HL-60 (cell line): Measurements from ENCODE around the gene STAT4.

Experiments
- DNase-seq, 2 experiments: peaks; one replicate each; pipeline ENCODE4 v3.0.0-alpha.2; 2010 to 2020; ENCODE audit warnings: low read depth in 1 of 2, low spot score in 1 of 2
- H3K27ac ChIP-seq: fragments of 250-450 bp; sonication (Bioruptor Pico); replicated peaks from 2 replicates; pipeline ENCODE4 v1.5.1; 2020; ENCODE audit warnings: mild to moderate bottlenecking, moderate library complexity
- H3K27me3 ChIP-seq: fragments of 250-450 bp; sonication (Bioruptor Pico); 2 replicates; pipeline ENCODE4 v1.5.1; 2021; ENCODE audit warnings: mild to moderate bottlenecking, moderate library complexity; ENCODE audit not compliant: insufficient read depth, poor library complexity, severe bottlenecking
- H3K4me3 ChIP-seq: replicated peaks from 2 replicates; pipeline ENCODE4 v1.5.1; 2011; ENCODE audit warnings: mild to moderate bottlenecking, control low read depth, low read length; ENCODE audit not compliant: insufficient read depth
- CTCF ChIP-seq: IDR thresholded peaks from one replicate; pipeline ENCODE4 v1.5.1; 2011; ENCODE audit warnings: low read length, control low read depth, inconsistent platforms; ENCODE audit not compliant: insufficient read depth
- GABPA ChIP-seq: IDR thresholded peaks from 2 replicates; pipeline ENCODE4 v1.6.1; 2012; ENCODE audit warnings: low read depth
- POLR2AphosphoS5 ChIP-seq: IDR thresholded peaks from 2 replicates; pipeline ENCODE4 v1.6.1; 2012; ENCODE audit warnings: low read depth
- SPI1 ChIP-seq: IDR thresholded peaks from 2 replicates; pipeline ENCODE4 v1.6.1; 2012; ENCODE audit warnings: low read depth, mild to moderate bottlenecking, borderline replicate concordance
- TF ChIP-seq, protein P1 (sequence below): IDR thresholded peaks from 2 replicates; pipeline ENCODE4 v1.6.1; 2012; ENCODE audit warnings: low read depth; ENCODE audit not compliant: insufficient replicate concordance

Gene STAT4

GRCh38 chr2:191037351-191037750 lies 113.4 kb downstream of the STAT4 start:
- no peak for DNase-seq
- Histone ChIP-seq H3K4me3 (no peak overlapping the region), H3K27ac (no peak overlapping the region), H3K27me3 (no peaks in the 10 kb centered on the region)
- TF ChIP-seq, protein P1, sequence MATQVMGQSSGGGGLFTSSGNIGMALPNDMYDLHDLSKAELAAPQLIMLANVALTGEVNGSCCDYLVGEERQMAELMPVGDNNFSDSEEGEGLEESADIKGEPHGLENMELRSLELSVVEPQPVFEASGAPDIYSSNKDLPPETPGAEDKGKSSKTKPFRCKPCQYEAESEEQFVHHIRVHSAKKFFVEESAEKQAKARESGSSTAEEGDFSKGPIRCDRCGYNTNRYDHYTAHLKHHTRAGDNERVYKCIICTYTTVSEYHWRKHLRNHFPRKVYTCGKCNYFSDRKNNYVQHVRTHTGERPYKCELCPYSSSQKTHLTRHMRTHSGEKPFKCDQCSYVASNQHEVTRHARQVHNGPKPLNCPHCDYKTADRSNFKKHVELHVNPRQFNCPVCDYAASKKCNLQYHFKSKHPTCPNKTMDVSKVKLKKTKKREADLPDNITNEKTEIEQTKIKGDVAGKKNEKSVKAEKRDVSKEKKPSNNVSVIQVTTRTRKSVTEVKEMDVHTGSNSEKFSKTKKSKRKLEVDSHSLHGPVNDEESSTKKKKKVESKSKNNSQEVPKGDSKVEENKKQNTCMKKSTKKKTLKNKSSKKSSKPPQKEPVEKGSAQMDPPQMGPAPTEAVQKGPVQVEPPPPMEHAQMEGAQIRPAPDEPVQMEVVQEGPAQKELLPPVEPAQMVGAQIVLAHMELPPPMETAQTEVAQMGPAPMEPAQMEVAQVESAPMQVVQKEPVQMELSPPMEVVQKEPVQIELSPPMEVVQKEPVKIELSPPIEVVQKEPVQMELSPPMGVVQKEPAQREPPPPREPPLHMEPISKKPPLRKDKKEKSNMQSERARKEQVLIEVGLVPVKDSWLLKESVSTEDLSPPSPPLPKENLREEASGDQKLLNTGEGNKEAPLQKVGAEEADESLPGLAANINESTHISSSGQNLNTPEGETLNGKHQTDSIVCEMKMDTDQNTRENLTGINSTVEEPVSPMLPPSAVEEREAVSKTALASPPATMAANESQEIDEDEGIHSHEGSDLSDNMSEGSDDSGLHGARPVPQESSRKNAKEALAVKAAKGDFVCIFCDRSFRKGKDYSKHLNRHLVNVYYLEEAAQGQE: no peak
- TF ChIP-seq POLR2AphosphoS5 (no peak), CTCF (no peak), GABPA (no peak), SPI1 (no peak)

GRCh38 chr2:191036363-191036762 lies 114.4 kb downstream of the STAT4 start:
- H3K4me3 ChIP-seq: no peak overlapping the region
- no peak for DNase-seq
- TF ChIP-seq, protein P1: no peak
- TF ChIP-seq SPI1: no peak
- TF ChIP-seq CTCF: no peak
- no peak for TF ChIP-seq POLR2AphosphoS5
- TF ChIP-seq GABPA: no peak
- no peak overlapping the region for H3K27ac ChIP-seq
- H3K27me3 ChIP-seq: no peaks in the 10 kb centered on the region

DNA sequence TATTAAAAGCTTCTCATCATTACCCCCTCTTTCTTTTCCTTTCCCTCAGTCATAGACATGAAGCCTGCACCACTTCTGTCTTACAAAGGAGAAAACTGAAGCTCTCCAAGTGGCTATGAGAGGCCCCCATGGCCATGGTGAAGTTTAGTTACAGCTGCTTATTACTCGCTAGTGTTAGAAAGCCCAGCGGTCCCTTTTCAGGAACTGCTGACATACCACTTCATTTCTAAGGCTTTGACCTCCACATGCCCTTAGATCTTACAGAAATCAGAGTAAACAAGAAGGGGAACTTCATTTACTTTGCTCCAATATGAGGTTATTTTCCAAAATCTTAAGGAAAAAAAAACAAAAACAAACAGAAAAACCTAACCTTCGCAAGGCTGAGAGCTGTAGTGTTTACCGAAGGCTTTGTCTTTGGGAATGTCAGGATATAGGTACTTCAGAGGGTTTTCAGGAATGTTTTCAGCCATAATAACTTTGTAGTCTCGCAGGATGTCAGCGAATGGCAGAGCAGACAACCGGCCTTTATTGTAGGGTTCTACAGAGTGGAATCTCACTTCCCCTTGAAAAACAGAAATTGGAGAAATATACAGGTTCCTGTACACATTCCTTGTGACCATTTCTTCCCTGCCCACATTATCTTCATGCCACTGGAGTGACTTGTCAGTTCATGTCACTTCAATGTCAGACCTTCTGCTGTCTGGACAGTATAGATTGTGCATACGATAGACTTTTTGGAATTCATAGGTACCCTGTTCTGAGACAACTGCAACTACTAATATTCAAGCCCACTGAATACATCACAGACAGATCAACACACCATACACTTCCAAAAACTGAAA lies 118.0 kb downstream of the STAT4 start:
- no peaks in the 10 kb centered on the region for H3K27me3 ChIP-seq
- TF ChIP-seq SPI1: peak; percentile 70; the same call in 1 of the 2 replicates
- TF ChIP-seq, protein P1: no peak
- H3K4me3 ChIP-seq: no peak overlapping the region
- no peak overlapping the region for H3K27ac ChIP-seq
- DNase-seq: peak in 1 of 2 experiments; percentile 54
